Vagina (tissue), 2 donors: Measurements from ENCODE around the gene RNF182. TPM values are rescaled to one million over a fixed set of nuclear protein-coding genes. Genes with fewer than 3 reads are reported as not detected.

Experiments
- DNase-seq, 2 donors: peaks; one replicate each; pipeline ENCODE4 v3.0.0-alpha.2; 2017; ENCODE audit errors: extremely low spot score in 2 of 2
- H3K27ac ChIP-seq: fragments of 200-600 bp; sonication (generic); one replicate; pipeline ENCODE4 v1.5.1; 2019
- H3K27me3 ChIP-seq: fragments of 200-600 bp; sonication (generic); one replicate; pipeline ENCODE4 v1.5.1; 2019
- H3K36me3 ChIP-seq, 2 donors: fragments of 200-600 bp; sonication (generic); one replicate each; pipeline ENCODE4 v1.5.1; 2017 to 2019
- H3K4me1 ChIP-seq: fragments of 200-600 bp; sonication (generic); one replicate; pipeline ENCODE4 v1.5.1; 2019
- H3K4me3 ChIP-seq, 2 donors: fragments of 200-600 bp; sonication (generic); 1 replicate in 1 of 2; 2 replicates in 1 of 2; pipeline ENCODE4 v1.5.1; 2016 to 2019
- H3K9me3 ChIP-seq: fragments of 200-600 bp; sonication (generic); one replicate; pipeline ENCODE4 v1.5.1; 2019
- POLR2A ChIP-seq, 2 donors: fragments of 450-650 bp; IDR thresholded peaks; one replicate each; pipeline ENCODE4 v1.6.1; 2017; ENCODE audit warnings: antibody characterized with exemption in 2 of 2, mild to moderate bottlenecking in 2 of 2, moderate library complexity in 2 of 2
- POLR2AphosphoS5 ChIP-seq, 2 donors: sonication (generic); formaldehyde crosslinking; IDR thresholded peaks; one replicate each; pipeline ENCODE4 v1.9.0; 2017; ENCODE audit warnings: antibody characterized with exemption in 2 of 2, mild to moderate bottlenecking in 2 of 2, low read depth in 1 of 2; ENCODE audit not compliant: insufficient read depth in 1 of 2
- intact Hi-C: fragments of 100-400 bp; cut with DNase I; formaldehyde crosslinking; loops from one replicate; pipeline ENCODE4 v1.15.1; 2023
- total RNA-seq: library from RNA; depleted of rRNA; stranded (reverse); fragments of >200 nt; gene quantifications from one replicate; pipeline ENCODE4 v1.2.3, GENCODE V29; 2016
- TF ChIP-seq, protein P1 (sequence below), 3 experiments: fragments of 450-650 bp in 2 of 3; fragments of 200-600 bp in 1 of 3; sonication (generic) in 1 of 3; IDR thresholded peaks; one replicate each; pipeline ENCODE4 v1.5.1; 2017 to 2019; ENCODE audit warnings: antibody characterized with exemption in 3 of 3, mild to moderate bottlenecking in 2 of 3, moderate library complexity in 2 of 3

RNF182 gene
- total RNA-seq, 1 donor from 2014 or later: 2.2 TPM

DNA sequence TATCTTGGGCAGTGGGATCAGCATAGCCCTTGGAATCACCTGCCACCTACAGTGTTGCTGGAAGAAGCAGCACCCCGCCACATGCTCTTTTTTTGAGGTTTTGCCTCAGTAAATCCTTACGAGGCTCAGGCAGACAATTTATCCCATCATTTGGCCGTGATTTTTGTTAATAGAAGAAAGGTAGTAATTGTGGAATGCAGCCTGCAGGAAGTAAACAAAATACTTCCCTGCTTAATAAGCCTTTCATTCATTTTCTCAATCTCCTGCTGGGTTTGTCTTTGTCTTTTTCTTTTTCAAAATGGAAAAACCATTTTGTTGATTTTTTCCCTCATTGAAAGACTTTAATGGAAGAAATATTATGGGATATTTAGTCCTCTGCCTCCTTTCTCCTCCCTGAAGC lies 99.1 kb downstream of the RNF182 start:
- Histone ChIP-seq H3K27me3 (no peaks in the 10 kb centered on the region), H3K4me1 (no peaks in the 10 kb centered on the region), H3K27ac (no peak overlapping the region), H3K4me3 (no peak overlapping the region), H3K36me3 (no peaks in the 10 kb centered on the region), H3K9me3 (no peaks in the 10 kb centered on the region)
- DNase-seq: no peak
- intact Hi-C loops: no loop called here
- TF ChIP-seq, protein P1, sequence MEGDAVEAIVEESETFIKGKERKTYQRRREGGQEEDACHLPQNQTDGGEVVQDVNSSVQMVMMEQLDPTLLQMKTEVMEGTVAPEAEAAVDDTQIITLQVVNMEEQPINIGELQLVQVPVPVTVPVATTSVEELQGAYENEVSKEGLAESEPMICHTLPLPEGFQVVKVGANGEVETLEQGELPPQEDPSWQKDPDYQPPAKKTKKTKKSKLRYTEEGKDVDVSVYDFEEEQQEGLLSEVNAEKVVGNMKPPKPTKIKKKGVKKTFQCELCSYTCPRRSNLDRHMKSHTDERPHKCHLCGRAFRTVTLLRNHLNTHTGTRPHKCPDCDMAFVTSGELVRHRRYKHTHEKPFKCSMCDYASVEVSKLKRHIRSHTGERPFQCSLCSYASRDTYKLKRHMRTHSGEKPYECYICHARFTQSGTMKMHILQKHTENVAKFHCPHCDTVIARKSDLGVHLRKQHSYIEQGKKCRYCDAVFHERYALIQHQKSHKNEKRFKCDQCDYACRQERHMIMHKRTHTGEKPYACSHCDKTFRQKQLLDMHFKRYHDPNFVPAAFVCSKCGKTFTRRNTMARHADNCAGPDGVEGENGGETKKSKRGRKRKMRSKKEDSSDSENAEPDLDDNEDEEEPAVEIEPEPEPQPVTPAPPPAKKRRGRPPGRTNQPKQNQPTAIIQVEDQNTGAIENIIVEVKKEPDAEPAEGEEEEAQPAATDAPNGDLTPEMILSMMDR (IDR thresholded peaks at IDR 0.05): no peak
- no peak for TF ChIP-seq POLR2A (IDR thresholded peaks at IDR 0.05)

DNA sequence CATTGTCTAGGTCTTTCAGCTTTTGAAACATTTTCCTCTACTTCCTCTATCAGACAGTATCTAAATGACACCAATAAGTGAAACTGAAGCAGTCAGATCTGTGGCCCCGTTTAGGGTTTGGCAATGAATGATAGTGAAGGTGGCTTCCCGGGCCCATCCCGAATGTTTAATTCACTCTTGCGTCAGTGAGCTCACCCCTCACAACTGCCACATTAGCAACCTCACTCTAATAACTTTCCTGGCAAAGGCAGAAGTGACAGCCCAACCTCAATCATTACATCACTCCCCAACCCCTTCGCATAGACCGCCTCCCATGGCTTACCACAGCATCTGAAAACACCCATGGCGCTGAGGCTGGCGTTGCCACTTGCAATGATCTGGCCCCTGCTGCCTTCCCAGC lies 100.4 kb downstream of the RNF182 start:
- TF ChIP-seq POLR2A (IDR thresholded peaks at IDR 0.05) (no peak), POLR2AphosphoS5 (IDR thresholded peaks at IDR 0.05; ENCODE audit: insufficient read depth in 1 of 2, low read depth in 1 of 2) (no peak)
- TF ChIP-seq, protein P1 (IDR thresholded peaks at IDR 0.05): no peak
- H3K36me3 ChIP-seq: no peaks in the 10 kb centered on the region
- H3K4me3 ChIP-seq: no peak overlapping the region
- no peak overlapping the region for H3K27ac ChIP-seq
- no peaks in the 10 kb centered on the region for H3K4me1 ChIP-seq
- intact Hi-C loops: no loop called here
- no peaks in the 10 kb centered on the region for H3K27me3 ChIP-seq
- DNase-seq: no peak
- no peaks in the 10 kb centered on the region for H3K9me3 ChIP-seq

DNA sequence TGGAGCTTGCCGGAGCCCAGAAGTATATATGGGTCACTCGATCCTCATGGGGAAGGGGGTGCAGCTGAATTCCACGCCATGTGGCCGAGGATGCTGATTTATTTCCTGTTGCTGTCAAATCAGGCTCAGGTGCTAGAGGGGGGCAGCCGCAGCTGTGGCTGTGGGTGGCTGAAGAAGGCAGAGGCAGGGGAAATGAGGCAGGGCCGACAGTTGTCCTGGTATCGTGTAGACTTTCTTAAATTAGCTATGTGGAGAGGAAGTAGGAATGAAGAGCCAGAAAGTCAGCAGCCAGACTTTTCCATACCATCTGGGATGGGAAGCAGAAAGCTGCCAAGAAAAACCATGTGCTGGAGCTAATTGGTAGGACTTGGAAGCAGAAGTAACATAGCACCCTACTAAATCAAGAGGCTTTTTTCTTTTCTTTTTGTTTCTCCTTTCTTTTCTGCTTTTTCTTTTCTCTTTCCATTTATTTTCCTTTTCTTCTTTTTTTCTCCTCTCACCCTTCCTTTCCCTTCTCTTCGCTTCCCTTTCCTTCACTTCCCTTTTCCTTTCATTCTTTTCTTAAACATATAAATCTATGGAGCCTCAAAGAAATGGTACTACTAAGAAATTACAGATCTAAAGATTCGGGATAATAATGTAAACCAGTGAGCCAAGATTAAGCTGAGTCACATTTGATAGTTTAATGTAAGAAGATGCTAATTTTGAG lies 102.2 kb downstream of the RNF182 start:
- intact Hi-C loops: no loop called here
- no peak for TF ChIP-seq POLR2A (IDR thresholded peaks at IDR 0.05)
- TF ChIP-seq POLR2AphosphoS5 (IDR thresholded peaks at IDR 0.05; ENCODE audit: insufficient read depth in 1 of 2, low read depth in 1 of 2): no peak
- TF ChIP-seq, protein P1 (IDR thresholded peaks at IDR 0.05): no peak
- DNase-seq: no peak
- no peaks in the 10 kb centered on the region for H3K9me3 ChIP-seq
- no peaks in the 10 kb centered on the region for H3K4me1 ChIP-seq
- H3K4me3 ChIP-seq: no peak overlapping the region
- H3K27ac ChIP-seq: no peak overlapping the region
- H3K36me3 ChIP-seq: no peaks in the 10 kb centered on the region
- H3K27me3 ChIP-seq: no peaks in the 10 kb centered on the region

DNA sequence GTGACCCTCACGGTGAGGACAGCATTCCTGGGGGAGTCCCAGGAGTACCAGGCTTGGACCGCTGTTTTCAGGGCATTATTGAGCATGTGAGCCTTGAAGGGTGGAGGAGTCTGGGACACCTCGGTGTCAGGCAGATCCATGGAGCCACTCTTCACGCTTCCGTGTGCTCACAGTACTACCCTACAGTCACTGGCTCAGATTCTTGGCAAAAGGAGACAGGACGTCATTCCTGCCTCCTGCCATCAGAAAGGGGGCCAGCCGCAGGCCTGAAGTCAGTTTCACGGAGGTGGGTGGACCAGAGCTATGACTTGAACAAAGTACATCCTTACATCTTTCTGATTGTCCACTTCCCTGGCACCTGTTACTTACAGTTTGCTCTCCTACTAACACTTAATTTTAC lies 103.9 kb downstream of the RNF182 start:
- Histone ChIP-seq H3K36me3 (no peaks in the 10 kb centered on the region), H3K27me3 (no peaks in the 10 kb centered on the region), H3K9me3 (no peaks in the 10 kb centered on the region), H3K27ac (no peak overlapping the region), H3K4me1 (no peaks in the 10 kb centered on the region), H3K4me3 (no peak overlapping the region)
- DNase-seq: no peak
- no peak for TF ChIP-seq POLR2A (IDR thresholded peaks at IDR 0.05)
- TF ChIP-seq, protein P1 (IDR thresholded peaks at IDR 0.05): no peak
- TF ChIP-seq POLR2AphosphoS5 (IDR thresholded peaks at IDR 0.05; ENCODE audit: insufficient read depth in 1 of 2, low read depth in 1 of 2): no peak
- intact Hi-C loops: no loop called here

DNA sequence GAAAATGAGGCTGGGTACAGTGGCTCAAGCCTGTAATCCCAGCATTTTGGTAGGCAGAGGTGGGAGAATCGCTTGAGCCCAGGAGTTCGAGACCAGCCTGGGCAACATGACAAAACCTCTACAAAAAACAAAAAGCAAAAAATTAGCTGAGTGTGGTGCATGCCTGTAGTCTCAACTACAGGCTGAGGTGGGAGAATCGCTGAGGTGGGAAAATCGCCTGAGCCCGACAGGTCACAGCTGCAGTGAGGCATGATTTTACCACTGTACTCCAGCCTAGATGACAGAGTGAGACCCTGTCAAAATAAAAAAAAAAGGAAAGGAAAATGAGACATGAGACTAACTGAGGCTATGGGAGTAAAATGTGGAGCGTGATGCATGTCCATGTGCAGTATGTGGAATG lies 104.9 kb downstream of the RNF182 start:
- no peak for DNase-seq
- Histone ChIP-seq H3K4me3 (no peak overlapping the region), H3K4me1 (no peaks in the 10 kb centered on the region), H3K27me3 (no peaks in the 10 kb centered on the region), H3K36me3 (no peaks in the 10 kb centered on the region), H3K9me3 (no peaks in the 10 kb centered on the region), H3K27ac (no peak overlapping the region)
- TF ChIP-seq, protein P1 (IDR thresholded peaks at IDR 0.05): no peak
- TF ChIP-seq POLR2A (IDR thresholded peaks at IDR 0.05) (no peak), POLR2AphosphoS5 (IDR thresholded peaks at IDR 0.05; ENCODE audit: insufficient read depth in 1 of 2, low read depth in 1 of 2) (no peak)
- intact Hi-C loops: no loop called here
